Rectal smooth muscle tissue (tissue), 1 donor: ENCODE data around the gene PXDN.

ENCODE experiments used
- H3K27ac ChIP-seq: one replicate; pipeline ENCODE4 v1.7.0; 2013; ENCODE audit warnings: low read depth, low read length, inconsistent platforms
- H3K27me3 ChIP-seq: one replicate; pipeline ENCODE4 v1.7.0; 2013; ENCODE audit warnings: low read length; ENCODE audit not compliant: control insufficient read depth, insufficient read depth
- H3K36me3 ChIP-seq: one replicate; pipeline ENCODE4 v1.7.0; 2013; ENCODE audit warnings: low read length; ENCODE audit not compliant: control insufficient read depth, insufficient read depth
- H3K4me1 ChIP-seq: one replicate; pipeline ENCODE4 v1.7.0; 2013; ENCODE audit warnings: low read length; ENCODE audit not compliant: control insufficient read depth, insufficient read depth
- H3K4me3 ChIP-seq: one replicate; pipeline ENCODE4 v1.7.0; 2013; ENCODE audit warnings: low read length
- H3K9ac ChIP-seq: one replicate; pipeline ENCODE4 v1.7.0; 2013; ENCODE audit warnings: low read length

The PXDN gene

GRCh38 chr2:1658394-1659151, 85.7 kb downstream of the PXDN start:
- H3K27ac ChIP-seq: no peak overlapping the region
- no peaks in the 10 kb centered on the region for H3K27me3 ChIP-seq
- no peak overlapping the region for H3K4me3 ChIP-seq
- peaks cover 24% of the 10 kb centered on the region for H3K36me3 ChIP-seq
- H3K4me1 ChIP-seq: peaks cover 5% of the 10 kb centered on the region
- H3K9ac ChIP-seq: no peak overlapping the region

DNA sequence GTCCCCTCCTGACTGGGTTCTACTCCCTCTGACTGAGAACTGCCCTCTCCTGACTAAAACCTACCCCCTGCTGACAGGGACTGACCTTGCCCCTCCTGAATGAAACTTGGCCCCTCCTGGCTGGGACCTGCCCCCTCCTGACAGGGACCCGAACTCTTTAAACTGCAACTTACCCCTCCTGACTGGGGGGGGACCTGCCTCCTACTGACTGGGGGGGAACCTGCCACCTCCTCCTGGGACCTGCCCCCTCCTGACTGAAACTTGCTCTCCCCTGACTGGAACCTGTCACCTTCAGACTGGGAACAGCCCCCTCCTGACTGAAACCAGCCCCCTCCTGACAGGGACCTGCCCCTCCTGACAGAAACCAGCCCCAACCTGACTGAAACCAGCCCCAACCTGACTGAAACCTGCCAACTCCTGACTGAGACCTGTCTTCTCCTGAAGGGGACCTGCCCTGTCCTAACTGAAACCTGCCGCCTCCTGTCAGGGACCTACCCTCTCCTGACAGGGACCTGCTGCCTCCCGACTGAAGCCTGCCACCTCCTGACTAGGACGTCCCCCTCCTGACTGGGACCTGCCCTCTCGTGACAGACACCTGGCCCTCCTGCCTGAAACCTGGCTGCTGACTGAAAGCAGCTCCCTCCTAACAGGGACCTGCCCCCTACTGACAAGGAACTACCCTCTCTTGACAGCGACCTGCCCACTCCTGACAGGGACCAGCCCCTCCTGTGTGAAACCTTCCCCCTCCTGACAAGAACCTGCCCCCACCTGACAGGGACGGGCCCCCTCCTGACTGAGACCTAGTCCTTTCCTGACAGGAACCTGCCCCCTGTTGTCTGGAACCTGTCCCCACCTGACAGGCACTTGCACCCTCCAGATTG, 87.1 kb downstream of the PXDN start:
- Histone ChIP-seq H3K4me3 (no peak overlapping the region), H3K4me1 (peaks cover 19% of the 10 kb centered on the region), H3K9ac (no peak overlapping the region), H3K27me3 (no peaks in the 10 kb centered on the region), H3K27ac (peak overlapping the region; percentile 21), H3K36me3 (peaks cover 20% of the 10 kb centered on the region)

DNA sequence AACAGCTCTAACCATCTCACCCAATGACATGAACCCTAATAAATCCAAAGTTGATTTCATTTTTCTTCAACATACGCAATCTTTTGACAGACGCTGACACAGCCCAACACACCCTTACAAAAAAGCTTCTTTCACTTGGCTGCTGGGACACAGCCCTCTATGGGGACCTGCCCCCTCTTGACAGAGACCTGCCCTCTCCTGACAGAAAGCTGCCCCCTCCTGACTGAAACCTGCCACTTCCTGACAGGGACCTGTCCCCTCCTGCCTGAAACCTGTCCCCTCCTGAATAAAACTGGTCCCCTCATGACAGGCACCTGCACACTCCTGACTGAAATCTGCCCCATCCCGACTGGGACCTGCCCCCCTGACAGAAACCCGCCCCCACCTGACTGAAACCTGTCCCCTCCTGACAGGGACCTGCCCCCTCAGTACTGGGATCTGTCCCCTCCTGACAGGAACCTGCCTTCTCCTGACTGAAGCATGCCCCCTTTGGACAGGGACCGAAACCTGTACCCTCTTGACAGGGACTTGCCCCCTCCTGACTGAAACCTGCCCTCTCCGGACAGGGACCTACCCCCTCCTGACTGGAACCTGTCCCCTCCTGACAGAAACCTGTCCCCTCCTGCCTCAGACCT, 87.9 kb downstream of the PXDN start:
- Histone ChIP-seq H3K9ac (no peak overlapping the region), H3K27ac (peak overlapping the region; percentile 33), H3K27me3 (no peaks in the 10 kb centered on the region), H3K4me3 (no peak overlapping the region), H3K4me1 (peaks cover 26% of the 10 kb centered on the region), H3K36me3 (peaks cover 19% of the 10 kb centered on the region)

DNA sequence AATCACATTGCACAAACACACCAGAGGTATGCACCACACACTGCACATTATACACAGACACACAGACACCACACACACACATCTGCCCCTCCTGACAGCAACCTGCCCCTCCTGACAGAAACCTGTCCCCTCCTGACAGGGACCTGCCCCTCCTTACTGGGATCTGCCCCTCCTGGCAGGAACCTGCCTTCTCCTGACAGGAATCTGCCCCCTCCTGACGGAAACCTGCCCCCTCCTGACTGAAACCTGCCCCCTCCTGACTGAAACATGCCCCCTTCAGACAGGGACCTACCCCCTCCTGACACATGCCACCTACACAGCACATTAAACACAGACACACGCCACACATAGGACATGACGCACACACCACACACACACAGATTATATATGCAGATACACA, 88.9 kb downstream of the PXDN start:
- no peaks in the 10 kb centered on the region for H3K27me3 ChIP-seq
- peaks cover 10% of the 10 kb centered on the region for H3K36me3 ChIP-seq
- H3K4me3 ChIP-seq: no peak overlapping the region
- no peak overlapping the region for H3K27ac ChIP-seq
- peaks cover 34% of the 10 kb centered on the region for H3K4me1 ChIP-seq
- no peak overlapping the region for H3K9ac ChIP-seq

GRCh38 chr2:1654696-1655374, 89.5 kb downstream of the PXDN start:
- peaks cover 4% of the 10 kb centered on the region for H3K36me3 ChIP-seq
- H3K27me3 ChIP-seq: no peaks in the 10 kb centered on the region
- H3K4me1 ChIP-seq: peaks cover 36% of the 10 kb centered on the region
- H3K9ac ChIP-seq: no peak overlapping the region
- no peak overlapping the region for H3K4me3 ChIP-seq
- H3K27ac ChIP-seq: peak overlapping the region; percentile 38

DNA sequence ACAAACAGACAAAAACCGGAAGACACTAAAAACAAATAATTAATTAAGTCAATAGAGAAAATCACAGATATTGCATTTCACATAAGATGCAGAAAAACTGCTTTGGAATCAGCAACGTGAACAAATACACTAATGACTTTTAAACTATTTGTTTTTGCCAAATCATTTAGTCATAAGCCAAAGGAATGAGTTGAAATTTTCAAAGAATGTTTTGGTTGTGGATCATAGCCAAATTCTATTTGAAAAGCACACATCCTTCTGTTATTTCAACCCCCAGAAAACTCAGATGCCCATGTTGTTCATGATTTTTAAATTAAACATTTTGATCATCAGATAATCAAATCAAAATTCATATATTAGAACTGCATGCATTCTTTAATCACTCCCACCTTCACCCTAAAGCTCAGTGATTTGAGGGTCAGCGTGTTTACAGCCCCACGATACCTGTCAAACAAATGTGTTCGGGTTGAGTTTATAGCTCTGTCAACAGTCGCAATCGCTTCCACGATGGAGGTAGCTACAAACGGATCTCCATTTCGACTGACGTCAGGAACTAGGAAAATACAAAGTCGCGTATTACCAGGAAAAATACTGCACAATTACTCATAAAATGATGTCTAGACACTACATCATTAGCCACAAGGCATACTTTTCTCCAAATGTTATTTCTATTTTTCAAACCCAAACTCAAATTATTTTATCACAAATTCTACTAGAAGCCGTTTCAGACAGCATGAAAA, 90.2 kb downstream of the PXDN start:
- peak overlapping the region; percentile 74 for H3K27ac ChIP-seq
- H3K9ac ChIP-seq: no peak overlapping the region
- H3K4me3 ChIP-seq: no peak overlapping the region
- H3K27me3 ChIP-seq: no peaks in the 10 kb centered on the region
- H3K36me3 ChIP-seq: peaks cover 3% of the 10 kb centered on the region
- peaks cover 36% of the 10 kb centered on the region for H3K4me1 ChIP-seq

GRCh38 chr2:1652034-1652790, 92.1 kb downstream of the PXDN start:
- no peak overlapping the region for H3K4me3 ChIP-seq
- peaks cover 36% of the 10 kb centered on the region for H3K4me1 ChIP-seq
- no peaks in the 10 kb centered on the region for H3K27me3 ChIP-seq
- peak overlapping the region; percentile 74 for H3K27ac ChIP-seq
- no peak overlapping the region for H3K9ac ChIP-seq
- H3K36me3 ChIP-seq: peaks cover 10% of the 10 kb centered on the region

GRCh38 chr2:1651121-1652033, 92.9 kb downstream of the PXDN start:
- H3K27ac ChIP-seq: peak overlapping the region; percentile 74

GRCh38 chr2:1650085-1650872, 94.0 kb downstream of the PXDN start:
- H3K27ac ChIP-seq: peak overlapping the region; percentile 10
- no peak overlapping the region for H3K9ac ChIP-seq
- peaks cover 10% of the 10 kb centered on the region for H3K36me3 ChIP-seq
- no peaks in the 10 kb centered on the region for H3K27me3 ChIP-seq
- no peak overlapping the region for H3K4me3 ChIP-seq
- peaks cover 36% of the 10 kb centered on the region for H3K4me1 ChIP-seq

More at GRCh38 chr2:1651121-1652033, 92.9 kb downstream of the PXDN start:
- no peaks in the 10 kb centered on the region for H3K27me3 ChIP-seq
- H3K36me3 ChIP-seq: peaks cover 10% of the 10 kb centered on the region
- peaks cover 36% of the 10 kb centered on the region for H3K4me1 ChIP-seq
- H3K4me3 ChIP-seq: no peak overlapping the region
- no peak overlapping the region for H3K9ac ChIP-seq
